GM21423 (cell line): Measurements from ENCODE around the gene DGKI.

Experiments used
- ATAC-seq: cut with Tn5 transposase; IDR thresholded peaks from one replicate; pipeline ENCODE4 v1.9.1; 2021; ENCODE audit warnings: mild to moderate bottlenecking, moderate library complexity; ENCODE audit not compliant: unreplicated experiment

Gene DGKI

GRCh38 chr7:137563981-137564380, 282.8 kb downstream of the DGKI start:
- no peak for ATAC-seq

- no peak for ATAC-seq
These were observed 299.3 kb downstream of the DGKI start for GRCh38 chr7:137547485-137547884.

- no peak for ATAC-seq
These were observed 300.1 kb downstream of the DGKI start for GRCh38 chr7:137546671-137547070.

- ATAC-seq, result no peak
These were observed 300.8 kb downstream of the DGKI start for GRCh38 chr7:137546009-137546408.

- ATAC-seq, result no peak
These were observed 301.6 kb downstream of the DGKI start for GRCh38 chr7:137545059-137545716.

GRCh38 chr7:137544453-137545058, 302.2 kb downstream of the DGKI start:
- ATAC-seq, result no peak

- ATAC-seq, result no peak
These were observed 307.6 kb downstream of the DGKI start for GRCh38 chr7:137539111-137539715.

- no peak for ATAC-seq
These were observed 308.4 kb downstream of the DGKI start for GRCh38 chr7:137538361-137538762.

- ATAC-seq, result no peak
These were observed 311.2 kb downstream of the DGKI start for GRCh38 chr7:137535579-137535978.

GRCh38 chr7:137531671-137532070, 315.1 kb downstream of the DGKI start:
- no peak for ATAC-seq

GRCh38 chr7:137527634-137528033, 319.1 kb downstream of the DGKI start:
- no peak for ATAC-seq

- no peak for ATAC-seq
These were observed 323.6 kb downstream of the DGKI start for GRCh38 chr7:137523171-137523570.

- no peak for ATAC-seq
These were observed 325.3 kb downstream of the DGKI start for GRCh38 chr7:137521451-137521850.

- no peak for ATAC-seq
These were observed 326.8 kb downstream of the DGKI start for GRCh38 chr7:137519947-137520346.

- no peak for ATAC-seq
These were observed 327.5 kb downstream of the DGKI start for GRCh38 chr7:137519181-137519691.

GRCh38 chr7:137513091-137513490, 333.7 kb downstream of the DGKI start:
- no peak for ATAC-seq

GRCh38 chr7:137507096-137507495, 339.7 kb downstream of the DGKI start:
- ATAC-seq, result no peak

- no peak for ATAC-seq
These were observed 340.7 kb downstream of the DGKI start for GRCh38 chr7:137506031-137506430.

- ATAC-seq, result no peak
These were observed 345.2 kb downstream of the DGKI start for GRCh38 chr7:137501562-137501961.

GRCh38 chr7:137492889-137493288, 353.9 kb downstream of the DGKI start:
- no peak for ATAC-seq

- no peak for ATAC-seq
These were observed 356.9 kb downstream of the DGKI start for GRCh38 chr7:137489880-137490279.

- ATAC-seq, result no peak
These were observed 358.7 kb downstream of the DGKI start for GRCh38 chr7:137488038-137488437.
